H9 (cell line): ENCODE measurements around the gene USP9X. TPM values are rescaled to one million over a fixed set of nuclear protein-coding genes. Genes with fewer than 3 reads are reported as not detected.
"Not testable (repeated sequence)": the region's sequence is repeated elsewhere in the genome, so short reads cannot be mapped to it uniquely, and the experiment has no call there.

Experiments
- DNase-seq: peaks from one replicate; pipeline ENCODE4 v3.0.0-alpha.2; 2017
- H2AFZ ChIP-seq: one replicate; pipeline ENCODE4 v1.6.1; 2013; ENCODE audit warnings: mild to moderate bottlenecking, low read length, control low read depth, moderate library complexity
- H2AK5ac ChIP-seq: 2 replicates; pipeline ENCODE4 v1.6.1; 2013; ENCODE audit warnings: low read length, control low read depth, mixed read lengths; ENCODE audit not compliant: insufficient read length
- H2BK120ac ChIP-seq: one replicate; pipeline ENCODE4 v1.6.1; 2013; ENCODE audit warnings: low read depth, mild to moderate bottlenecking, low read length, control low read depth, inconsistent platforms; ENCODE audit not compliant: poor library complexity, severe bottlenecking
- H2BK12ac ChIP-seq: 2 replicates; pipeline ENCODE4 v1.6.1; 2013; ENCODE audit warnings: low read length, control low read depth, mixed read lengths, low read depth; ENCODE audit not compliant: insufficient read length
- H2BK15ac ChIP-seq: 2 replicates; pipeline ENCODE4 v1.6.1; 2013; ENCODE audit warnings: low read depth, low read length, control low read depth
- H2BK20ac ChIP-seq: one replicate; pipeline ENCODE4 v1.6.1; 2013; ENCODE audit warnings: low read depth, mild to moderate bottlenecking, low read length, control low read depth, inconsistent platforms; ENCODE audit not compliant: poor library complexity, severe bottlenecking
- H2BK5ac ChIP-seq: 2 replicates; pipeline ENCODE4 v1.6.1; 2013; ENCODE audit warnings: low read length, control low read depth, mixed read lengths; ENCODE audit not compliant: insufficient read length
- H3K14ac ChIP-seq: 2 replicates; pipeline ENCODE4 v1.6.1; 2013; ENCODE audit warnings: low read length, control low read depth; ENCODE audit not compliant: insufficient read depth
- H3K18ac ChIP-seq: 2 replicates; pipeline ENCODE4 v1.6.1; 2013; ENCODE audit warnings: low read depth, mild to moderate bottlenecking, mixed read lengths, low read length, control low read depth; ENCODE audit not compliant: insufficient read length
- H3K23ac ChIP-seq: 2 replicates; pipeline ENCODE4 v1.6.1; 2013; ENCODE audit warnings: low read length, control low read depth, mixed read lengths, low read depth; ENCODE audit not compliant: insufficient read length
- H3K23me2 ChIP-seq: 2 replicates; pipeline ENCODE4 v1.6.1; 2013; ENCODE audit warnings: low read depth, mild to moderate bottlenecking, mixed read lengths, low read length, control low read depth; ENCODE audit not compliant: insufficient read length, poor library complexity, severe bottlenecking
- H3K27ac ChIP-seq: 2 replicates; pipeline ENCODE4 v1.5.1; 2013; ENCODE audit warnings: low read length, control low read depth, mixed read lengths, low read depth; ENCODE audit not compliant: insufficient read length
- H3K27me3 ChIP-seq: 2 replicates; pipeline ENCODE4 v1.6.1; 2013; ENCODE audit warnings: low read length, control low read depth, inconsistent platforms; ENCODE audit not compliant: insufficient read depth
- H3K4ac ChIP-seq: 2 replicates; pipeline ENCODE4 v1.6.1; 2013; ENCODE audit warnings: low read depth, mild to moderate bottlenecking, control low read depth, inconsistent platforms, low read length, moderate library complexity
- H3K4me1 ChIP-seq: 2 replicates; pipeline ENCODE4 v1.6.1; 2013; ENCODE audit warnings: low read length, control low read depth, inconsistent platforms; ENCODE audit not compliant: insufficient read depth
- H3K4me2 ChIP-seq: 2 replicates; pipeline ENCODE4 v1.6.1; 2013; ENCODE audit warnings: low read length, control low read depth, mixed read lengths; ENCODE audit not compliant: insufficient read length, insufficient read depth
- H3K56ac ChIP-seq: 2 replicates; pipeline ENCODE4 v1.6.1; 2013; ENCODE audit warnings: low read depth, mild to moderate bottlenecking, mixed read lengths, low read length, control low read depth; ENCODE audit not compliant: insufficient read length
- H3K79me1 ChIP-seq: 2 replicates; pipeline ENCODE4 v1.6.1; 2013; ENCODE audit warnings: low read depth, mild to moderate bottlenecking, moderate library complexity, low read length, control low read depth, inconsistent platforms; ENCODE audit not compliant: insufficient read depth, poor library complexity, severe bottlenecking
- H3K79me2 ChIP-seq: 2 replicates; pipeline ENCODE4 v1.6.1; 2013; ENCODE audit warnings: low read length, control low read depth, inconsistent platforms; ENCODE audit not compliant: insufficient read depth
- H3K9ac ChIP-seq: 2 replicates; pipeline ENCODE4 v1.6.1; 2013; ENCODE audit warnings: low read length, control low read depth, mixed read lengths; ENCODE audit not compliant: insufficient read length; ENCODE audit errors: extremely low read depth
- H3K9me3 ChIP-seq: one replicate; pipeline ENCODE4 v1.6.1; 2013; ENCODE audit warnings: low read depth, low read length, inconsistent platforms; ENCODE audit not compliant: control insufficient read depth
- H3T11ph ChIP-seq: one replicate; pipeline ENCODE4 v1.6.1; 2013; ENCODE audit warnings: mild to moderate bottlenecking, low read length, control low read depth, inconsistent platforms
- H4K20me1 ChIP-seq: one replicate; pipeline ENCODE4 v1.6.1; 2013; ENCODE audit not compliant: control insufficient read depth, insufficient read length, insufficient read depth
- H4K5ac ChIP-seq: 2 replicates; pipeline ENCODE4 v1.6.1; 2013; ENCODE audit warnings: low read depth, mild to moderate bottlenecking, mixed read lengths, low read length, control low read depth; ENCODE audit not compliant: insufficient read length
- H4K8ac ChIP-seq: replicated peaks from 2 replicates; pipeline ENCODE4 v1.6.1; 2013; ENCODE audit warnings: low read length, control low read depth, mixed read lengths, low read depth; ENCODE audit not compliant: insufficient read length
- H4K91ac ChIP-seq: 2 replicates; pipeline ENCODE4 v1.6.1; 2013; ENCODE audit warnings: low read depth, mild to moderate bottlenecking, moderate library complexity, mixed read lengths, low read length, control low read depth; ENCODE audit not compliant: insufficient read length
- H3K27ac Mint-ChIP-seq, 3 experiments: 2 replicates in 2 of 3; 3 replicates in 1 of 3; pipeline ENCODE4 v1.8.0; 2020 to 2021; ENCODE audit warnings: mixed read lengths in 3 of 3, mild to moderate bottlenecking in 1 of 3, moderate library complexity in 1 of 3
- H3K27me3 Mint-ChIP-seq: 2 replicates; pipeline ENCODE4 v1.8.0; 2021; ENCODE audit warnings: low read depth, mild to moderate bottlenecking, moderate library complexity, mixed read lengths
- H3K36me3 Mint-ChIP-seq, 3 experiments: 2 replicates in 2 of 3; 3 replicates in 1 of 3; pipeline ENCODE4 v1.8.0; 2020 to 2021; ENCODE audit warnings: low read depth in 3 of 3, mixed read lengths in 3 of 3; ENCODE audit not compliant: insufficient read depth in 1 of 3
- H3K4me1 Mint-ChIP-seq, 2 experiments: 2 replicates each; pipeline ENCODE4 v1.8.0; 2020; ENCODE audit warnings: mixed read lengths in 2 of 2
- H3K4me3 Mint-ChIP-seq, 2 experiments: 2 replicates in 1 of 2; 3 replicates in 1 of 2; pipeline ENCODE4 v1.8.0; 2020 to 2021; ENCODE audit warnings: mild to moderate bottlenecking in 2 of 2, mixed read lengths in 2 of 2, moderate library complexity in 1 of 2
- H3K9me3 Mint-ChIP-seq, 2 experiments: 2 replicates in 1 of 2; 3 replicates in 1 of 2; pipeline ENCODE4 v1.8.0; 2020; ENCODE audit warnings: mild to moderate bottlenecking in 2 of 2, mixed read lengths in 2 of 2, moderate library complexity in 1 of 2
- WGBS: extraction: QIAGEN DNeasy Blood & Tissue Kit; methylation state at CpG from one replicate; pipeline ENCODE4 v1.1.7; 2013; ENCODE audit warnings: missing lambda C conversion rate, low lambda C conversion rate, mixed read lengths; ENCODE audit not compliant: insufficient read length; ENCODE audit errors: extremely low coverage; 5-methylcytosine and 5-hydroxymethylcytosine counted together
- total RNA-seq: library from RNA; stranded (reverse); gene quantifications from 2 replicates; pipeline ENCODE4 v1.2.1, GENCODE V29; 2021

Gene USP9X
- total RNA-seq, 1 experiment from 2014 or later = 284 TPM

DNA sequence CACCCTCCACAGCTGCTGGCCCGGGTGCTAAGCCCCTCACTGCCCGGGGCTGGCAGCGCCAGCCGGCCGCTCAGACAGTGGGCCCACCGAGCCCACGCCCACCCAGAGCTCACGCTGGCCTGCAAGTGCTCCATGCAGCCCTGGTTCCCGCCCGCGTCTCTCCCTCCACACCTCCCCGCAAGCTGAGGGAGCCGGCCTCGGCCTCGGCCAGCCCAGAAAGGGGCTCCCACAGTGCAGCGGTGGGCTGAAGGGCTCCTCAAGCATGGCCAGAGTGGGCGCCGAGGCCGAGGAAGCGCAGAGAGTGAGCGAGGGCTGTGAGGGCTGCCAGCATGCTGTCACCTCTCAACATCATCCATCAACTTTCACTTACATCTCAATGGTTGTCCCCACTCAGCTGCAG, 200.7 kb downstream of the USP9X start:
- not testable (repeated sequence) for H2BK15ac ChIP-seq, H3K23me2 ChIP-seq, H3K27ac Mint-ChIP-seq, H3K4me3 Mint-ChIP-seq, H3K4me1 ChIP-seq, H3K79me2 ChIP-seq, H3K27me3 ChIP-seq, H2AFZ ChIP-seq, DNase-seq, H2BK5ac ChIP-seq, H2BK20ac ChIP-seq, H4K5ac ChIP-seq, H3T11ph ChIP-seq, H2BK12ac ChIP-seq, H3K27me3 Mint-ChIP-seq, H3K9ac ChIP-seq, H3K18ac ChIP-seq, H3K4ac ChIP-seq, H2BK120ac ChIP-seq, H2AK5ac ChIP-seq, H3K14ac ChIP-seq, H3K4me2 ChIP-seq, H3K56ac ChIP-seq, H3K27ac ChIP-seq, H3K9me3 ChIP-seq, H3K23ac ChIP-seq, H3K79me1 ChIP-seq, H4K91ac ChIP-seq, H4K8ac ChIP-seq, H4K20me1 ChIP-seq
- Mint-ChIP-seq H3K9me3 (peaks cover 37 to 47% of the 10 kb centered on the region in 2 experiments), H3K36me3 (peaks cover 6 to 10% (median 8%) of the 10 kb centered on the region in 3 experiments; a peak in 6 of 7 replicates), H3K4me1 (peaks cover 7 to 13% of the 10 kb centered on the region in 2 experiments)
- no CpG with 5 or more reads among the region's 21 CpGs for WGBS

Other genes with a start within 250 kb of the USP9X start
- 328 and 338 TPM in 2 replicates for gene DDX3X, start 248.7 kb downstream of the USP9X start, total RNA-seq